ENCODE measurements around the gene HMSD.

The HMSD gene

GRCh38 chr18:63961435-63961980 is 12.4 kb downstream of the HMSD start:
- H3K27ac ChIP-seq = no peak overlapping the region
- TF ChIP-seq ZFX (IDR thresholded peaks at IDR 0.05) = no peak
- no peak for TF ChIP-seq CTCF (conservative IDR thresholded peaks at IDR 0.05)

GRCh38 chr18:63962137-63962536 is 13.0 kb downstream of the HMSD start:
- TF ChIP-seq ZFX (IDR thresholded peaks at IDR 0.05) (no peak), CTCF (conservative IDR thresholded peaks at IDR 0.05) (no peak)

GRCh38 chr18:63963615-63964256 is 14.6 kb downstream of the HMSD start:
- TF ChIP-seq ZFX (IDR thresholded peaks at IDR 0.05) (no peak), CTCF (conservative IDR thresholded peaks at IDR 0.05) (peak; percentile 80)
- H3K27ac ChIP-seq = no peak overlapping the region

More at GRCh38 chr18:63962137-63962536, 13.0 kb downstream of the HMSD start:
- no peak overlapping the region for H3K27ac ChIP-seq

GRCh38 chr18:63964908-63965307 is 15.8 kb downstream of the HMSD start:
- TF ChIP-seq ZFX (IDR thresholded peaks at IDR 0.05) (no peak), CTCF (conservative IDR thresholded peaks at IDR 0.05) (no peak)
- H3K27ac ChIP-seq = no peak overlapping the region

GRCh38 chr18:63965716-63966330 is 16.7 kb downstream of the HMSD start:
- TF ChIP-seq CTCF (conservative IDR thresholded peaks at IDR 0.05) (no peak), ZFX (IDR thresholded peaks at IDR 0.05) (no peak)
- H3K27ac ChIP-seq = no peak overlapping the region

- peak within 1 kb of the TSS; percentile 68 for H3K27ac ChIP-seq
- TF ChIP-seq ZFX (IDR thresholded peaks at IDR 0.05) (0 out of 2 replicates have a peak, but pooled peaks have one; percentile 16), CTCF (conservative IDR thresholded peaks at IDR 0.05) (no peak)
Observed at GRCh38 chr18:63969942-63970808, 21.1 kb downstream of the HMSD start, which contains the start of gene SERPINB8. Gene SERPINB8, plus strand, starts transcription at chr18:63970081. Its CDS starts 8,228 bp downstream, at chr18:63978309.

All from C4-2B (cell line).